GM21423 (cell line): ENCODE results near the gene KIAA1549.

Source experiments
- ATAC-seq: cut with Tn5 transposase; IDR thresholded peaks from one replicate; pipeline ENCODE4 v1.9.1; 2021; ENCODE audit warnings: mild to moderate bottlenecking, moderate library complexity; ENCODE audit not compliant: unreplicated experiment

Gene KIAA1549

DNA sequence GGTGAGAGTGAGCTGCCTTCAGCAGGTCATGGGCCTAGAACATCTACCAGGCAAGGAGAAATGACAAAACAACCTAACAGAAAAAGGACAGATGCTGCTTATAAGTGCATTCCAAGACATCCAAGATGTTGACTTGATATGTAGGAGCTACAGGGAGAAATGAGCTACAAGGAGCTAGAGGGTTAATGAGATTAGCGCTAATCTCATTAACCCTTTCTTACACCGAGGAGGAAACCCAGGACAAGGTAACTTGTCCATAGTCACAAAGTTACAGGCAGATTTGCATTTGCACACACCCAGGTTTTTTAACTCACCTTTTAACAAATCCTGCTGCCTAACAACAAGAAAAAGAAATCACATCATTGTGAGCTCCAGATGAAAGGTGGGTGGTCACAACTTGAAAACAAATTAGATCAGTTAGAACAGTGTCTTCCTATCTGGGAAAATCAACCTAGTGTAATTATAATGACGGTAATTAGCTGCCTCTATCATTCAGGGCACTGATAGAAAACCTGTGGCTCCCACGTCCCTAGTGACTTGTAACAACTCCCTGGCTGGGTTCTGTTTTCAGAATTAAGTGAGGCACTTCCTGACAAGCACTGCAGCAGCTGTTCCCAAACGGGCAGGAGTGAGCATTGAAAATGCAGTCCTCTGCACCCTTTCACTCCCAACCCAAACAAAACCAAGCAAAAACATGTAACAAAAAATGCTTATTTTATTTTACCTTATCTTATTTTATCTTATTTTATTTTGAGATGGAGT is 5.7 kb downstream of the KIAA1549 start:
- ATAC-seq = no peak

DNA sequence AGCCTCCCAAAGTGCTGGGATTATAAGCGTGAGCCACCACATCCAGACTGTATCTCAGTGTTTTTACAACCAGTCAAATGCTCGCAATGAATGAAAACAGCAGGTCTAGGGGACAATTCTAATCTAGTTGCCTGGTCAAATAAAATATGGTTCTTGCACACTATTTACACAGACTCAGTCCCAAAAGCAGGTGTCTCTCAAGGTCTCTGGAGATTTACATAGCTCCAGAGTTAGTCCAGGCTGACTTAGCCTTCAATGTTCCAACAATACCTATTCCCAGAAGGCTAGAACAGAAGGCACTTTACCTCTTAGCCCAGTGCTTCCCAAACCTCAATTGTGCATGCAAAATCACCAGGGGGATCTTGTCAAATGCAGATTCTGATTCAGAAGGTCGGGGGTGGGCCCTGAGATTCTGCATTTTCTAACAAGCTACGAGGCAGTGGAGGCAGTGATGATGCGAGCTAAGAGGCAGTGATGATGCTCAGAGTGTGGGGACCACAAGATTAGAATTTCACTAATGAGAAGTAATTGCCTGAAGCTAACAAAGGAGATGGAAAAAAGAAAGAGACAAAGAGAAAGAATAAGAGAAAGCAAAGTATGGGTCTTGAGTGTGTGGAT is 6.4 kb downstream of the KIAA1549 start:
- no peak for ATAC-seq

DNA sequence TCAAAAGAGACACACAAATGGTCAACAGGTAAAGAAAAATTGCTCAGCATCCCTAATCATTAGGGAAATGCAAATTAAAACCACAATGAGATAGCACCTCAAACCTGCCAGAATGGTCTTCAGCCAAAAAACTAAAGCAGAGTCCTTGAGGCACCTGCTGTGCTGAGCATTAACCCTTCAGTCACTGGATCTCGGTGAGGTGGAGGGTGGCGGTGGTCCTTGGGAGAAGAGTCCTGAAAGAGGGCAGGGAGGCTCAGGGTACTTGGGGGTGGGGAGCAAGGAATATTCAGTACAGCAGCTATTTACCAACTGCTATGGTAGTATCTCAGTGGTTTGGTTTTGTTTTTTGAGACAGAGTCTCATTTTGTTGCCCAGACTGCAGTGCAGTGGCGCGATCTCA is 7.1 kb downstream of the KIAA1549 start:
- no peak for ATAC-seq

DNA sequence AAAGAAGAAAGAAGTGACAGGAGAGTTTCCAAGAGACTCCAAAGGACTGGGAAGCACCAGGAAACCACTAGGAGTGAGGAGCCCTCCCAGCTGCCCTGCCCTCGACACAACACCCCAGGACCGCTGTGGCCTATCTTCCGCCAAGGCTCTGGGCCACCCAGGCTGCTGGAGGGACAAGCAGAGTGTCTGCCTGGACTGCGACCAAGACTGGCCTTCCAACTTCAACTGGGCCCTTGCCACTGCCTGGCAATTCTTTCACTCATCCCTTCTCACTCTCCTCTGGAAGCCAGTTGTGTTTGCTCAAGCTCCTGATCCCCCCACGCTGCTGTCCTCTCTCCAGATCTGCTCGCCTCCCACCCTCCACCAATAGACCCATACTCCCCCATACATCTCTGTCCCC is 10.2 kb downstream of the KIAA1549 start:
- no peak for ATAC-seq

DNA sequence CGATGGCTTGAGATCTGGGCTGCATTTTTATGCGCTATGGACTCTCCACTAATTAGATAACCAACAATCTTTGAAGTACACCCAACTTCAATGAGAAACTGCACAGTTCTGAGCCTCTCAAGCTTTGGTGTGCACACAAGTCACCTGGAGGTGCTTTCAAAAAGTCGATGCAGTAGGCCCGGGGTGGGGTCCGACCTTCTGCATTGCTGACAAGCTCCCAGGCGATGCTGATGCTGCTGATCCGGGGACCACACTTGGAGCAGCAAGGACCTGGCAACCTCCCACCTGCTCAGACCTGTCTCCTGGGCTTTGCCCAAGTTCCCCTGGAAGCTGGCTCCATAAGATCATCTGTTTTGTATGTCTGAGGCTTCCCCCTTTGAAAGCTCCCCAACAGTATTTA is 10.7 kb downstream of the KIAA1549 start:
- no peak for ATAC-seq

DNA sequence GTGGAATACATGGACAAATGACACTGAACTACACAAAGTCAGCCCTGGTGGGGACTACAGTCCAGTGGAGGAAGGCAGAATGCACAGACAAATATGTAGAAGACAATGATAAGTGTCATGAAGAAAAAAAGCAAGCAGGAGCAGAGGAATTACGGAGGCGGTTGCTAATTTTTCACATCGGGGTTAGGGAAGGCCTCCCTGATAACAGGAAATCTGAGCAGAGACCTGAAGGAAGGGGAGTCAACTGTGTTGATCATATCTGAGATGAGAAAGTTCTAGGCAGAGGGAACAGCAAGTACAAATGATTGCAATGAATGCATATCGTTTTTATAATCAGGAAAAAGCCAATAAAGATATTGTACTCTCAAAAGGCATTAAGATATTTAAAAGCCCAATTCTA is 14.0 kb downstream of the KIAA1549 start:
- ATAC-seq = no peak

DNA sequence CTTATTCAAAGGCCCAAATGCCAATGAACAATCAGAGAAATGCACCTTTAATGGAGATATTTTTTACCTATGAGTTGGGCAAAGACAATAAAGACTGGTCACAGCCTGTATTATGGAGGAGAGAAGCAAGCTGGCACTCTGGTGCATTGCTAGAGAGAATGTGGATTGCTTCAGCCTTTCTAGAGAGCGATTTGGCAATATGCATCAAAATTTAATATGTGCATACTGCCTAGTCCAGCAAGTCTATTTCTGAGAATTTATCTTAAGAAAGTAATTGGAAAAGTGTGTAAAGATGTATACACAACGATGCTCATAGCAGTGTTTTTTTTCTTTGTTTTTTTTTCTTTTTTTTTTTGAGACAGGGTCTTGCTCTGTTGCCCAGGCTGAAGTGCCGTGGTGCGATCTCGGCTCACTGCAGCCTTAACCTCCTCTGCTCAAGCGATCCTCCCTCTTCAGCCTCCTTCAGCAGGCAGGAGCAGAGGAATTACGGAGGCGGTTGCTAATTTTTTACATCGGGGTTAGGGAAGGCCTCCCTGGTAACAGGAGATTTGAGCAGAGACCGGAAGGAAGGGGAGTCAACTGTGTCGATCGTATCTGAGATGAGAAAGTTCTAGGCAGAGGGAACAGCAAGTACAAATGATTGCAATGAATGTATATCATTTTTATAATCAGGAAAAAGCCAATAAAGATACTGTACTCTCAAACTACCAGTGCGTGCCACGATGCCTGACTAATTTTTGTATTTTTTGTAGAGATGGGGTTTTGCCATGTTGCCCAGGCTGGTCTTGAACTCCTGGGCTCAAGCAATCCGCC is 16.4 kb downstream of the KIAA1549 start:
- ATAC-seq = no peak

DNA sequence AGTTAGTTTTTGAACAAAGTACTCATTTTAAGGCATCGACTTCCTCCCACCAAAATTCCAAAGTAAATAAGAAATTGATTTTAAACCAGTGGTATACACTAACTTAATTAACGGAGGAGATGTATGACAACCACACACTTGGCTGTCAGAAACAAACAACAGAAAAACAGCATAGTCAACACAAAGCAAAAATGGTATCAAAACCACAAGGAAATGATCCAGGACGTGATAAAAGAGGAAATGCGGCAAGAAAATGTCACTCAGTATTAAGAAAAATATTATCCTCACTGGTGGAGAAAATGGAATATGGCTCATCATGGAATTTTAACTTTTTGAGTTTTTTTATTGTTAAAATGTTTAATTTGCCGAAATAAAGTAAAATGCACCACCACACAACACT is 17.5 kb downstream of the KIAA1549 start:
- no peak for ATAC-seq

DNA sequence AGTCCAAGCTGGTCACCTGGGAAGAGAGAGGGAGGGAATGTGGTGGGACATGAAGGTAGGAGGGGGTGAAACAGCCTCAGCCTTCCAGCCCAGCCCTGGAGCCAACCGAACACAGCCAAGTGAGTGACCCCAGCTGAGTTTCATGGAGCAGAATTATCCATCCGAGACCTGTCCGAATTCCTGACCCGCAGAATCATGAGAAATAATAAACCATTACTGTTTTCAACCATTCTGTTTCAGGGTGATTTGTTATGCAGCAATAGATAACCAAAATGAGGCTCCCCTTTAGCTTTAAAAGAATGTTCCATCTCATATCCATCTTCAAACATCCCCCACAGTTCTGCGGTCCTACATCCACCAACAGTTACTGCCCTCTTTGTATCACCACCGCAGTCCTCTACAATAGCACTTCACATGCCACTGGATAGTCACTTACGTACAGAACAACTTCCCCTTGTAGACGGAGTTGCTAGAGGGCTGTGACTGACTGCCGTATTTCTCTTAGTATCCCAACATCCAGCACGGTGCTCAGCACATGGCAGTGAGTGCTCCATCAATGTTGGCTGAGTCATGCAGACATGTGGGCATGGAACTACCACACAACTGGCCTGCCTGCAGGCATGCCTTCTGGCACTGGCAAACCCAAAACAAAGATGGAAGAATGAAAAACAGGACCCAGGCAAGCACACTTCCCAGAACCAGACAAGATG is 18.5 kb downstream of the KIAA1549 start:
- ATAC-seq = no peak

DNA sequence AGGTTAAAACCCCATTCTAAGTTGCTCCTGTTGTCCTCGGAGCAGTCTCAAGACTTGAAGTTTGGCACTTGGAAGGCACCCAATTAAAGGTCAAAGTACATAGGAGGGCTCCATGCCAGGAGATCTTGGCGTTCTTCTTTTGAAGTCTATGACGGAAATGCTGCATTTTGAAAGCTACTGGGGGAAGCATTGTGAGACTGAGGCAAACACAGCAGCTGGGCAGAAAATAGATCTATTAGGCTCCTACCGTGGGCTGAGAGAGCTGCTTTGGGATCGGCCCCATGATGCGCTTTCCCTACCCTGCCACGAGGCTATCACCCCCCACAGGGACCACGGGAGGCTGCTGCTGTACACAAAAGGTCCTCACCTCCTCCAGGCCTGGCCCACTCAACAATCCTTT is 20.0 kb downstream of the KIAA1549 start:
- no peak for ATAC-seq

DNA sequence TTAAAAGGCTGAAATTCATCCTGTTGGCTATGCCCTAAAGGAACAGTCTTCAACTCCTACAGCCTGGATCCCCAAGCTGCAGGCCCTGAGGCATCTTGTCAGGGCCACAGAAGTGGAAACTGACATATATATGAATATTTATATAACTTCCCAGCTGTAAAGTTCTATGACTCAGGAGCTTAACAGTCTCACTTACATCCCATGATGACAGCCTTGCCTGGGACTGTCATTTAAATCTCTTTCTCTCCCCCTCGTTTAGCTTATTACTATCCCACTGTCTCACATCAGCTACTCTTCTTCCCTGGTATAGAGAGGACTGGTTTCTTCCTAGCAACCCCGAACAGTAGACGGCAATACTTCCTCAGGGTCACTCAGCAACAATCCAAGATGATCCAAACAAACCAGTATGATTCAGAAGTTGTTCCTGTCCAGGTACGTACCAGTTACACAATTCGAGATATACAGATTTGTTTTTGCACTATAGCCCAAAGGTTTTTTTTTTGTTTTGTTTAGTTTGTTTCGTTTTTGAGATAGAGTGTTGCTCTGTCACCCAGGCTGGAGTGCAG is 22.7 kb downstream of the KIAA1549 start:
- ATAC-seq = no peak

DNA sequence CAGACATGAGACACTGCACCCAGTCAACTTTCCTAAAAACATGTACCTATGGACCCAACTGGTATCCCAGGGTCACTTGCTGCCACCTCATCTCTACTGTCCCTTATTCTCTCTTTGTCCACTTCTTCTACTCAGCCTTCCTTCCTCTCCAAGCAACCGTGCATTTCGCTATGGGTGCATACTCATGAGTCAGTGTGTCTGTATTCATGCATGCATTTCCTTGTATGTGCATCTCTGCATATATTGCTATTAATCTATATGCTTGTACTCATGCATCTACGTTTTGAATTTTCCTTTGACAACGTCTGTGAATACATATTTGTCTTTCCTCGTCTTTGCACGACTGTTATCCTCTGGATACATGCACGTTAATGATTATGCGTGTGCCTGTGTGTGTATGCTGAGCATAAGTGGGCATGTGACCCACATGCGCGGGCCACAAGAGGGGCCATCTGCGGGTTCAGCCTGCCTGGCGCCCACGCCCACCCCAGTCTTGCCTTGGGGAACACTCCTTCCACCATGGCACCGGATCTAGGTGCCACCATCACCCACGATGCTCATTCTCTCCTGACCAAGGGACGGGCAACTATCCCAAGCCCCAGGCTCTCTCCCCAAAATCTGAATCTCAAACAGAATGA is 23.3 kb downstream of the KIAA1549 start:
- ATAC-seq = no peak

DNA sequence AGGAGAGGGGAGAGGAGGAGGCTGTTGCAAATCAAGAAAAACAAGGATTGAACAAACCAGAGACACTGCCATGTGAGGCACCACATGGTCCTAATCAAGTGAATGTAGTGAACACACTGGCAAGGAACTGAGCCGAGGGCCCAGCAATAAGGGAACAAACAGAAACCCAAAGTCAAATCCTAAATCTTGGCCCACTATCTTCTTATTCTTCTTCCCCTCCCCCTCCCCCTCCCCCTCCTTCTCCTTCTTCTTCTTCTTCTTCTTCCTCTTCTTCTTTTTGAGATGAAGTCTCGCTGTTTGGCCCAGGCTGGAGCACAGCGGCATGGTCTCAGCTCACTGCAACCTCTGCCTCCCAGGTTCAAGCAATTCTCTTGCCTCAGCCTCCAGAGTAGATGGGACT is 24.0 kb downstream of the KIAA1549 start:
- no peak for ATAC-seq

DNA sequence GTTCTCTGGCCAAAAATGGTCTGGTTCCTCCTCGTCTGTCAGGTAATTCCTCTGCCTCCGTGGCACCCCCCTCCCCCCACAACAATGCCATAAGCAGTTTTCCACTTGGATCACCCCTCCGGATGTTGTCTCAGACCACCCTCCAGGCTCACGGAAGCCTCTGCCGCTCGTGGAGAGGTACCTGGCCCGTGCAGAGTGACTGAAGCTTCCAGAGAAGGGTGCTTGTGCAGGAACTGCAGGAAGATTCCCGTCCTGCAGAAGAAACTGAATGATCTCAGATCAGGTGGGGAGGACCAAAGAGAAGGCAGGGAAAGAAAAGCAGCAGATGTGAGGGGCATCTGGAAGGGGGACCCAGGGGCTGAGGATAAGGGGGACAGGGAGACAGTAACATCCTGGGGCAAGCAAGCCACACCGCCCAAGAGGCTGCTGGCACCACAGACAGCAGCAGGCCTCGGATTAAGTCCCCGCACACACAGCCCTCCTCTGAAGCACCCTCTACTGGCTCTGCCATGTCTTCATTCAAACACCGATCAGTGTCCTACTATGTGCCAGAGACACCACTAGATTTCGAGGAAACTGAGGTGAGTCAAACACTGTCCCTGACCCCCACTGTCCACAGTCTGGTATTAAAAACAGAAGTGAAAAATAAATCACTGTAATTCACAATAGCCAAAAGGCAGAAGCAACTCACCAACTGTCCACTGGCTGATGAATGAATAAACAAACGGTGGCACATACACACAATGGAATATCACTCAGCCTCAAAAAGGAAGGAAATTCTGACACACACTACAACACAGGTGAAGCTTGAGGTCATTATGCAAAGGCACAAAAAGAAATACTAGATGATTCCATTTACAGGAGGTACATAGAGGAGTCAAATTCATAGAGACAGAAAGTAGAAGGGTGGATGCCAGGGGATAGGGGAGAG is 26.4 kb downstream of the KIAA1549 start:
- no peak for ATAC-seq

DNA sequence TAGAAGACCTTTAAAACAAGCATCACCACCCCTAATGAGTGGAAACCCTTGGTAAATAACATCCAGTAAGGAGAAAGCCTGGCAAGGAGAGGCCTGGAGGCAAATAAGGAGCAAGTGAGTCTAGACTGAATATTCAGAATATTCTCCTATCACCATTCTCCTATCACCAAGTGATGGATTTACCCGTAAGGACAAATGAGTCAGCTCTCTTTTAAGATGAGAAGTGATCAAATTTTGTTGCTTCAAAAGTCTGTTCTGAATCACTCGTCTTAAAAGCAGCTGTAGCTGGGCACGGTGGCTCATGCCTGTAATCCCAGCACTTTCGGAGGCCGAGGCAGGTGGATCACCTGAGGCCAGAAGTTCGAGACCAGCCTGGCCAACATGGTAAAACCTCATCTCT is 28.4 kb downstream of the KIAA1549 start:
- no peak for ATAC-seq

DNA sequence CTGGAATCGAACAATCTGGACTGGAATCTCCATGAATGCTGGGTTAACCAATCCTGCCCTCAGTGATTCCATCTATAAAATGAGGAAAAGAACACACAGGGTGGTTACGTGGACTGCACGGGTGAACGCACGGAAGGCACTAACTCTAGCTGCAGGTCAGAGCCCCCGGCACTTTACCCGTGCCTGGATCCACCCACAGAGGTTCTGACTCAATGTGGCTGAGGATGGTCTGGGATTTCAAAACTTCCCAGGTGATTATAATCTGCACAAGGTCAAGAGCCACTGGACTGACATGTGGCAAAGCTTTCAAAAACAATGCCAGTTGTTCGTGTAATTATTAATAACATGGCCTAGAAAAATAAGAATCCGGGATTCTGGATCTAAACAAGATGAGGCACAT is 29.2 kb downstream of the KIAA1549 start:
- ATAC-seq = no peak

DNA sequence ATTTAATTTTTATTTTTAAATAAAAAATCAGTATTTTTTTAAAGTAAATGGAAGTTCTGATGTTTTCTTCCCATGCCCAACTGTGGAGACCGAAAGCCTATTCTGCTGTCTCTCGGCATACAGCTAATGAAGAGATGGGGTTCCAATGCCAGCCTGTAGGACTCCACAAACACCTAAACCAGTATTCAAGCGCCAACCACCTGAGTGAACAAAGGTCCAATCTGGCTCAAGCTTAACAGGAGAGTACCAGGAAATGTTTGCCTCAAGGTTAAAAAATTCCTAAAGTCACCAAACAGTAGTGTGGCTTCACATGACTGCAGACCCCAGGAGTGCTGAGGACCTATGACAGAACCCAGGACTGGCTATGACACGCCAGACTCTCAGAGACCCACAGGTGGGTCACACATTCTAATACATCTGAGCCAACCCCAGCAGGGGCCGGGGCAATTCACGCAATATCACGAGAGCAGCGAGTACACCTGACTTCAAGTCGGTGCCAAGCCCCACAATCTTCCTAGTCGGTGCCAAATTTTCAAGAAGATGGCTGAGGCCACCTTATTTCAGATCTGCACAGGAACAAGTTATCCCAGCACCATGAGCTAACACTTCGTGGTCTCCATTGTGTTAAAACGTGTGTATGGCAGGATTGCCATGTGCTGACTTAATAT is 31.6 kb downstream of the KIAA1549 start:
- no peak for ATAC-seq

DNA sequence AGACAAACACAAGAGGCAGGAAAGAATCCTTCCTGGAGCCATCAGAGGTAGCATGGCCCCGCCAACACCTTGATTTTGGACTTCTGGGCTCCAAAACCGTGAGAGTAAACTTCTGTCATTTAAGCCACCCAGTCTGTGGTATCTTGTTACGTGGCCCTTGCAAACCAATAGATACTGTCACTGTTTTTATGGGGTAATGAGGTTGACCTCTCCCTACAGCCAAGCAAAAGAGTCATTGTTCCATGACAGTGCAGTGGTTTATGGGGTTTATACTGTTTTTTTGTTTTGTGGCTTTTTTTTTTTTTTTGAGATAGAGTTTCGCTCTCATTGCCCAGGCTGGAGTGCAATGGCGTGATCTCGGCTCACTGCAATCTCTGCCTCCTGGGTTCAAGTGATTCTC is 32.8 kb downstream of the KIAA1549 start:
- ATAC-seq = no peak

DNA sequence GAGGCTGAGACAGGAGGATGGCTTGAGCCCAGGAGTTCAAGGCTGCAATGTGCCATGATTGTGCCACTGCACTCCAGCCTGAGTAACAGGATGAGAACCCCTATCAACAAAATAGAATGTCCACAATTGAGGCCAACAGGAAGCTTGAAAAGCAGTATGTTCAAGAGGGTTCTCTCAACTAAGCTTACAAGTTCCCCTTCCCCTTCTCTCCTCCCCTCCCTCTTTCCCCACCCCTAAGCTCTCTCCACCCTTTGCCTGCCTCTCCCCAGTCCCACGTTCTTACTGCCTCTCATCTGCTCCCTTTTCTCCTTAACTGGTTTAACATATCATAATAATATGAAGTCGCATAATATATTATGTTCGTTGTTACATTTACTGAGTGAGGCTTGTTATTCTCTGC is 35.4 kb downstream of the KIAA1549 start:
- ATAC-seq = no peak
